Panc1 (cell line): Measurements from ENCODE around the gene DPP4. TPM values are rescaled to one million over a fixed set of nuclear protein-coding genes. Genes with fewer than 3 reads are reported as not detected.

Source experiments
- ATAC-seq: fragments of 200-7000 bp; cut with Tn5 transposase; 2 replicates; pipeline ENCODE4 v1.9.1; 2020; ENCODE audit warnings: mild to moderate bottlenecking, moderate library complexity
- BruUV-seq: library from RNA; stranded (reverse); fragments of 400-500 nt; replicated peaks from 2 replicates; lab custom pipeline; 2021; lab: Mats Ljungman, UMichigan
- CTCF ChIA-PET: fragments of 300-600 bp; sonication (Branson Sonifier 250); formaldehyde crosslinking; loops from one replicate; lab custom pipeline; 2022; ENCODE audit warnings: antibody characterized with exemption; lab: Charles Lee
- POLR2A ChIA-PET: fragments of 300-600 bp; sonication (Branson Sonifier 250); formaldehyde crosslinking; loops from one replicate; lab custom pipeline; 2022; ENCODE audit warnings: antibody characterized with exemption; lab: Charles Lee
- DNase-seq: peaks from one replicate; pipeline ENCODE4 v3.0.0-alpha.2; 2010; ENCODE audit warnings: low read depth, low spot score
- H3K27ac ChIP-seq: 2 replicates; pipeline ENCODE4 v1.5.1; 2011; ENCODE audit warnings: mild to moderate bottlenecking, low read length, inconsistent platforms
- H3K27me3 ChIP-seq: fragments of 200-500 bp; sonication (Bioruptor generic); 2 replicates; pipeline ENCODE4 v1.6.0; 2014; ENCODE audit warnings: low read length, inconsistent platforms; ENCODE audit not compliant: control insufficient read depth, insufficient read depth
- H3K36me3 ChIP-seq: fragments of 200-500 bp; sonication (Bioruptor generic); 2 replicates; pipeline ENCODE4 v1.5.1; 2014; ENCODE audit warnings: inconsistent platforms, mild to moderate bottlenecking, low read length, moderate library complexity; ENCODE audit not compliant: control insufficient read depth, insufficient read depth
- H3K4me1 ChIP-seq: 2 replicates; pipeline ENCODE4 v1.5.1; 2011; ENCODE audit warnings: inconsistent platforms, mild to moderate bottlenecking, low read length, moderate library complexity; ENCODE audit not compliant: control insufficient read depth, insufficient read depth
- H3K4me3 ChIP-seq, 2 experiments: 2 replicates each; pipeline ENCODE4 v1.5.1; 2011 to 2012; ENCODE audit warnings: low read depth in 2 of 2, low read length in 2 of 2, mild to moderate bottlenecking in 2 of 2, inconsistent platforms in 1 of 2, moderate library complexity in 1 of 2
- H3K9me3 ChIP-seq: fragments of 200-500 bp; sonication (Bioruptor generic); 2 replicates; pipeline ENCODE4 v1.5.1; 2014; ENCODE audit warnings: low read depth, mild to moderate bottlenecking, inconsistent platforms, low read length, moderate library complexity; ENCODE audit not compliant: control insufficient read depth, insufficient read depth
- CTCF ChIP-seq: fragments of 450-650 bp; IDR thresholded peaks from 2 replicates; pipeline ENCODE4 v1.5.1; 2017; ENCODE audit warnings: mild to moderate bottlenecking
- POLR2AphosphoS5 ChIP-seq: IDR thresholded peaks from 2 replicates; pipeline ENCODE4 v1.6.1; 2012; ENCODE audit warnings: mild to moderate bottlenecking, low read depth, low read length, moderate library complexity
- REST ChIP-seq, 2 experiments: IDR thresholded peaks; 2 replicates each; pipeline ENCODE4 v1.6.1; 2011 to 2012; ENCODE audit warnings: low read depth in 2 of 2, control low read depth in 1 of 2, low read length in 1 of 2, mild to moderate bottlenecking in 1 of 2, moderate library complexity in 1 of 2; ENCODE audit not compliant: insufficient read depth in 1 of 2
- SIN3A ChIP-seq: IDR thresholded peaks from 2 replicates; pipeline ENCODE4 v1.6.1; 2012; ENCODE audit warnings: low read depth, mild to moderate bottlenecking, low read length, moderate library complexity, borderline replicate concordance; ENCODE audit not compliant: insufficient read depth
- TCF7L2 ChIP-seq: IDR thresholded peaks from 2 replicates; pipeline ENCODE4 v1.6.1; 2011; ENCODE audit warnings: mild to moderate bottlenecking, low read depth, low read length, inconsistent platforms
- in situ Hi-C: cut with HindIII; loops from 2 replicates; pipeline ENCODE4 v1.10.0; 2016; ENCODE audit warnings: low sequenced_read_pairs, low pct_unique_long_range_greater_than_20kb
- intact Hi-C: fragments of 100-400 bp; cut with micrococcal nuclease; formaldehyde crosslinking; loops from one replicate; pipeline ENCODE4 v1.10.0; 2022; ENCODE audit not compliant: unreplicated experiment
- total RNA-seq: library from RNA; stranded (reverse); gene quantifications from one replicate; pipeline ENCODE4 v1.2.1, GENCODE V29; 2021; ENCODE audit not compliant: unreplicated experiment

Gene DPP4
- total RNA-seq, 1 experiment from 2014 or later, result 0.23 TPM

- DNase-seq (no peak), ATAC-seq (no peak)
- Histone ChIP-seq H3K4me3 (no peak overlapping the region), H3K27me3 (no peaks in the 10 kb centered on the region), H3K27ac (no peak overlapping the region), H3K4me1 (no peaks in the 10 kb centered on the region), H3K9me3 (no peaks in the 10 kb centered on the region), H3K36me3 (no peaks in the 10 kb centered on the region; the same call in 1 of the 2 replicates)
- BruUV-seq, result no TSS peak
- no peak for TF ChIP-seq TCF7L2
- TF ChIP-seq SIN3A, result no peak
- no peak for TF ChIP-seq CTCF
- TF ChIP-seq POLR2AphosphoS5, result no peak
- no peak for TF ChIP-seq REST (IDR thresholded peaks at IDR 0.05; ENCODE audit: insufficient read depth in 1 of 2, low read depth in 2 of 2, low read length in 1 of 2)
- in situ Hi-C loops, result no loop called here
- CTCF ChIA-PET, result no interaction called here
- intact Hi-C loops, result no loop called here
- POLR2A ChIA-PET, result no interaction called here
Observed at GRCh38 chr2:162043132-162043531, 30.9 kb downstream of the DPP4 start.

GRCh38 chr2:162041485-162041884 is 32.5 kb downstream of the DPP4 start:
- POLR2A ChIA-PET, result no interaction called here
- Histone ChIP-seq H3K4me3 (no peak overlapping the region), H3K27me3 (no peaks in the 10 kb centered on the region), H3K4me1 (no peaks in the 10 kb centered on the region), H3K9me3 (no peaks in the 10 kb centered on the region), H3K27ac (no peak overlapping the region), H3K36me3 (no peaks in the 10 kb centered on the region; the same call in 1 of the 2 replicates)
- in situ Hi-C loops (no loop called here), intact Hi-C loops (no loop called here)
- ATAC-seq, result no peak
- no TSS peak for BruUV-seq
- TF ChIP-seq CTCF (no peak), TCF7L2 (no peak), REST (IDR thresholded peaks at IDR 0.05; ENCODE audit: insufficient read depth in 1 of 2, low read depth in 2 of 2, low read length in 1 of 2) (no peak), POLR2AphosphoS5 (no peak), SIN3A (no peak)
- CTCF ChIA-PET, result no interaction called here
- DNase-seq, result no peak
